GM23248 (cell line): Measurements from ENCODE around the gene BOLA1. TPM values are rescaled to one million over a fixed set of nuclear protein-coding genes. Genes with fewer than 3 reads are reported as not detected.
A peak's percentile ranks its signal among the peaks of the same experiment; 100 is the strongest.
"Not testable (repeated sequence)": the region's sequence is repeated elsewhere in the genome, so short reads cannot be mapped to it uniquely, and the experiment has no call there.

Source experiments
- DNase-seq: peaks from one replicate; pipeline ENCODE4 v3.0.0-alpha.2; 2015
- H2AFZ ChIP-seq: fragments of 200-600 bp; sonication (generic); 2 replicates; pipeline ENCODE4 v1.6.1; 2016; ENCODE audit warnings: antibody characterized with exemption
- H3F3A ChIP-seq: fragments of 200-600 bp; sonication (generic); 2 replicates; pipeline ENCODE4 v1.6.1; 2016; ENCODE audit warnings: mild to moderate bottlenecking, antibody characterized with exemption, mixed run types; ENCODE audit not compliant: insufficient read depth
- H3K27ac ChIP-seq: fragments of 200-600 bp; sonication (generic); 2 replicates; pipeline ENCODE4 v1.5.1; 2016; ENCODE audit warnings: mild to moderate bottlenecking
- H3K27me3 ChIP-seq: fragments of 200-600 bp; sonication (generic); replicated peaks from 2 replicates; pipeline ENCODE4 v1.6.1; 2016; ENCODE audit warnings: mild to moderate bottlenecking; ENCODE audit not compliant: insufficient read depth
- H3K36me3 ChIP-seq: fragments of 200-600 bp; sonication (generic); 2 replicates; pipeline ENCODE4 v1.6.1; 2016; ENCODE audit warnings: low read depth, mild to moderate bottlenecking
- H3K4me1 ChIP-seq: fragments of 200-600 bp; sonication (generic); 2 replicates; pipeline ENCODE4 v1.6.1; 2016; ENCODE audit warnings: mild to moderate bottlenecking; ENCODE audit not compliant: insufficient read depth
- H3K4me2 ChIP-seq: fragments of 200-600 bp; sonication (generic); one replicate; pipeline ENCODE4 v1.6.1; 2016; ENCODE audit warnings: mild to moderate bottlenecking; ENCODE audit not compliant: unreplicated experiment
- H3K4me3 ChIP-seq: fragments of 200-600 bp; sonication (generic); 2 replicates; pipeline ENCODE4 v1.5.1; 2016; ENCODE audit warnings: mild to moderate bottlenecking
- H3K79me2 ChIP-seq: fragments of 200-600 bp; sonication (generic); 2 replicates; pipeline ENCODE4 v1.6.1; 2016; ENCODE audit warnings: mild to moderate bottlenecking; ENCODE audit not compliant: insufficient read depth
- H3K9ac ChIP-seq: fragments of 200-600 bp; sonication (generic); 2 replicates; pipeline ENCODE4 v1.6.1; 2016; ENCODE audit warnings: mild to moderate bottlenecking
- H3K9me2 ChIP-seq: fragments of 200-600 bp; sonication (generic); 2 replicates; pipeline ENCODE4 v1.6.1; 2016; ENCODE audit warnings: mixed run types, mild to moderate bottlenecking, moderate library complexity; ENCODE audit not compliant: insufficient read depth
- H3K9me3 ChIP-seq: fragments of 200-600 bp; sonication (generic); one replicate; pipeline ENCODE4 v1.6.1; 2017; ENCODE audit warnings: low read depth
- H4K20me1 ChIP-seq: fragments of 200-600 bp; sonication (generic); 2 replicates; pipeline ENCODE4 v1.6.0; 2016; ENCODE audit not compliant: insufficient read depth
- EZH2 ChIP-seq: fragments of 200-600 bp; sonication (generic); IDR thresholded peaks from 2 replicates; pipeline ENCODE4 v1.6.1; 2018; ENCODE audit warnings: antibody characterized with exemption, mild to moderate bottlenecking; ENCODE audit not compliant: insufficient read depth, poor library complexity, severe bottlenecking
- EZH2phosphoT487 ChIP-seq: fragments of 200-600 bp; sonication (generic); IDR thresholded peaks from 2 replicates; pipeline ENCODE4 v1.6.1; 2018; ENCODE audit warnings: antibody characterized with exemption, moderate library complexity, mild to moderate bottlenecking, low read depth; ENCODE audit not compliant: insufficient read depth
- WGBS, 2 experiments: methylation state at CpG; one replicate each; pipeline ENCODE4 v1.1.6; 2015 to 2017; ENCODE audit warnings: low lambda C conversion rate in 2 of 2, low coverage in 1 of 2; ENCODE audit errors: missing lambda C conversion rate in 2 of 2; 5-methylcytosine and 5-hydroxymethylcytosine counted together
- in situ Hi-C: fragments of 300-500 bp; cut with MboI; formaldehyde crosslinking; loops from 2 replicates; pipeline ENCODE4 v1.15.0; 2020
- polyA plus RNA-seq: library from polyadenylated mRNA; unstranded; fragments of >200 nt; fragmentation: Nextera tagmentation; extraction: Ambion mirVana; gene quantifications from 2 replicates; pipeline ENCODE4 v1.2.1, GENCODE V29; 2016
- total RNA-seq: library from RNA; depleted of rRNA; stranded (reverse); fragments of >200 nt; shearing (Covaris generic); gene quantifications from 2 replicates; pipeline ENCODE4 v1.2.3, GENCODE V29; 2014; rRNA removed

Gene BOLA1
- 12.3 and 16.4 TPM in 2 replicates for total RNA-seq
- polyA plus RNA-seq, result 18.6 and 20.1 TPM in 2 replicates

DNA sequence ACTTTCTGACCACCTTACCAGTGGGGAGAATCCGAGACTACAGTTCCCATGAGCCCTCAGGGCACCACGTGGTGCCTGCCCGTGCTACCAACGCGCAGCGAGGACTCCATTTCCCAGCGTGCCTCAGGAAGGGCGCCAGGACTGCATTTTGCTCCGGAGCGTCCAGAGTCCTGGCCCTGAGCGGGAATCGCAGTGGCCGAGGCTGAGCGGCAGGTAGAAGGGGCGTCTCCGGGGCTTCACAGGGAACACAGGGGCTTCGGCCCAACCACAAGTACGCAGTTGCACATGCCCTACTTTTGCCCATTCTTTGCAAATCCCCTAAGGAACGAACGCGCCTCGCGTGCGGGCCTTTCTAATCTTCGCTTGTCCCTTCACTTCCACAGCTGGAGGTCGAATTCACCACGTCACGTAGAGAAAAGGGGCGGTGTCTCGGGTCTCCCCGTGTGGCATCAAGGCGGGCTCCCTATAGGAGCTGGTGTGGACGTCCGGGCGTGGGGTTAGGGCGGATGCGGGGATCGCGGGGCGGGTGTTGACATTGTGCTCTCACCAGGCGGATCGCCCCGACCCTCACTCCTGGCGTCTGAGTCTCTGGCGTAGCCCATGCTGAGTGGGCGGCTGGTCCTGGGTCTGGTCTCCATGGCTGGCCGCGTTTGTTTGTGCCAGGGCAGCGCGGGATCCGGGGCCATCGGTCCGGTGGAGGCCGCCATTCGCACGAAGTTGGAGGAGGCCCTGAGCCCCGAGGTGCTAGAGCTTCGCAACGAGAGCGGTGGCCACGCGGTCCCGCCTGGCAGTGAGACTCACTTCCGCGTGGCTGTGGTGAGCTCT, at the start of gene BOLA1:
Gene BOLA1, plus strand, starts transcription at position 109 of the 825 bp plus-strand sequence. Its CDS starts 492 bp downstream, at position 601.
- H3K9me2 ChIP-seq, result no peaks in the 10 kb centered on the region
- in situ Hi-C loops, result no loop called here
- DNase-seq, result peak; percentile 97
- TF ChIP-seq EZH2phosphoT487 (no peak), EZH2 (no peak)
- H3K9me3 ChIP-seq, result no peaks in the 10 kb centered on the region
- H2AFZ ChIP-seq, result peak within 1 kb of the TSS; percentile 87
- no peaks in the 10 kb centered on the region for H4K20me1 ChIP-seq
- no peaks in the 10 kb centered on the region for H3K79me2 ChIP-seq
- peak within 1 kb of the TSS; percentile 79 for H3K27ac ChIP-seq
- WGBS, 2 experiments, result 3 to 4% methylated on average over 55 to 64 of the region's 65 CpGs
- no peaks in the 10 kb centered on the region for H3K4me1 ChIP-seq
- H3K27me3 ChIP-seq, result no peaks in the 10 kb centered on the region
- H3K4me3 ChIP-seq, result peak within 1 kb of the TSS; percentile 75
- H3K36me3 ChIP-seq, result no peaks in the 10 kb centered on the region
- peak within 1 kb of the TSS; percentile 82 for H3K4me2 ChIP-seq
- peak within 1 kb of the TSS; percentile 84 for H3K9ac ChIP-seq
- no peaks in the 10 kb centered on the region for H3F3A ChIP-seq

GRCh38 chr1:149849947-149850360, 49.4 kb upstream of the BOLA1 start:
- Histone ChIP-seq H3K36me3 (no peaks in the 10 kb centered on the region), H3K4me2 (peak overlapping the region; percentile 99), H3K4me3 (peak overlapping the region; percentile 93), H3K4me1 (peaks cover 25% of the 10 kb centered on the region), H3K9me3 (no peaks in the 10 kb centered on the region), H3F3A (peaks cover 30% of the 10 kb centered on the region), H3K27ac (peak overlapping the region; percentile 74), H3K79me2 (peaks cover 52% of the 10 kb centered on the region), H4K20me1 (no peaks in the 10 kb centered on the region), H3K27me3 (no peaks in the 10 kb centered on the region), H3K9ac (peak overlapping the region; percentile 87), H2AFZ (peak overlapping the region; percentile 29; the same call in 1 of the 2 replicates), H3K9me2 (no peaks in the 10 kb centered on the region)
- in situ Hi-C loops, result no loop called here
- peak; percentile 36 for DNase-seq
- 2 to 3% methylated on average over 9 of the region's 9 CpGs for WGBS, 2 experiments
- TF ChIP-seq EZH2phosphoT487, result no peak
- no peak for TF ChIP-seq EZH2

DNA sequence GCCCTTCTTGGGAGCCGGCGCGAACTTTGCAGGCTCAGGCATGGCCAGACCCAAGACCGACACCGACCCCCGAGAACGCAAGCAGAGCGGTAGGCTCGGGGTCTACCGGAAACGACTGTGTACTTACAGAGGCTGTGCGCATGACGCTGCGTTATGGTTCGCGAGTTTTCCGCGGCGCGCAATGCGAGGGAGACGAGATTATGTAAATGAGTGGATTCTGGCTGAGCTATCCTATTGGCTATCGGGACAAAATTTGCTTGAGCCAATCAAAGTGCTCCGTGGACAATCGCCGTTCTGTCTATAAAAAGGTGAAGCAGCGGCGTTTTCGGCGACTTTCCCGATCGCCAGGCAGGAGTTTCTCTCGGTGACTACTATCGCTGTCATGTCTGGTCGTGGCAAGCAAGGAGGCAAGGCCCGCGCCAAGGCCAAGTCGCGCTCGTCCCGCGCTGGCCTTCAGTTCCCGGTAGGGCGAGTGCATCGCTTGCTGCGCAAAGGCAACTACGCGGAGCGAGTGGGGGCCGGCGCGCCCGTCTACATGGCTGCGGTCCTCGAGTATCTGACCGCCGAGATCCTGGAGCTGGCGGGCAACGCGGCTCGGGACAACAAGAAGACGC, 48.5 kb upstream of the BOLA1 start:
- Histone ChIP-seq H3K79me2 (peaks cover 44% of the 10 kb centered on the region), H3F3A (peaks cover 26% of the 10 kb centered on the region), H3K4me1 (peaks cover 18% of the 10 kb centered on the region)
- DNase-seq, H3K4me3 ChIP-seq, H3K9me3 ChIP-seq, H2AFZ ChIP-seq, in situ Hi-C loops, H3K27ac ChIP-seq, H4K20me1 ChIP-seq, H3K36me3 ChIP-seq, H3K9ac ChIP-seq, H3K4me2 ChIP-seq, H3K9me2 ChIP-seq, H3K27me3 ChIP-seq: not testable (repeated sequence)
- WGBS, 2 experiments, result no CpG with 5 or more reads among the region's 62 CpGs

DNA sequence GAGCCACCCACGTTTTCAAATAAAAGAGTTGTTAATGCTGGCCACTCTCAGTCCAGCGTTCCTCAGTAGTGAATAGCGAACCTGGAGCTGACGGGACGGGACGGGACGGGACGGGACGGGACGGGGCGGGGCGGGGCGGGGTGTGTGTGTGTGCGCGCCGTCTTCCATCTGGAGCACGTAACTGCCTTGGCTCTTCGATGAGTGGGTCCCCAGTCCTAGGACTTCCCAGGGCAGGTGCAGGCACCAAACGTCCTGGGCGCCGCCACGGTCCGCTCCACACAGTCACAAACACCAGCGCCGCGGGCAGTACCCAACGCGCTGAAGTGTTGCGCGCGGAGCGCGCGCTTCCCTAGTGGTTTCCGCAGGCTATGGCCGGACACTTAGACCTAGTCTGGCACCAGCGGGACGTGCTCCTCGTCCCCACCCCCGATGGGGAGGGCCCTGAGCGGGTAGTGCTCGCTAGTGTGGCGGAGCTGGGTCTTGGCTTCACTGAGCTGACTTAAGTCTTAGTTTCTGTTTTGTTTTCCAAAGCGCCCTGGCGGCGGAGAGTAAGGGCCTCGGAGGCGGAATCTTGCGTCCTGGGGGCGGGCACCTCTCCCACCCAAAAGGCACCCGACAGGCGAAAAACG, 47.7 kb upstream of the BOLA1 start:
- H3K9me3 ChIP-seq, DNase-seq, H4K20me1 ChIP-seq, H3K9ac ChIP-seq, H3K36me3 ChIP-seq, H3K27me3 ChIP-seq, in situ Hi-C loops, H3K27ac ChIP-seq, H3K9me2 ChIP-seq, H3K4me3 ChIP-seq, H2AFZ ChIP-seq, H3K4me2 ChIP-seq: not testable (repeated sequence)
- peaks cover 26% of the 10 kb centered on the region for H3F3A ChIP-seq
- no CpG with 5 or more reads among the region's 53 CpGs for WGBS, 2 experiments
- peaks cover 18% of the 10 kb centered on the region for H3K4me1 ChIP-seq
- peaks cover 35% of the 10 kb centered on the region for H3K79me2 ChIP-seq

DNA sequence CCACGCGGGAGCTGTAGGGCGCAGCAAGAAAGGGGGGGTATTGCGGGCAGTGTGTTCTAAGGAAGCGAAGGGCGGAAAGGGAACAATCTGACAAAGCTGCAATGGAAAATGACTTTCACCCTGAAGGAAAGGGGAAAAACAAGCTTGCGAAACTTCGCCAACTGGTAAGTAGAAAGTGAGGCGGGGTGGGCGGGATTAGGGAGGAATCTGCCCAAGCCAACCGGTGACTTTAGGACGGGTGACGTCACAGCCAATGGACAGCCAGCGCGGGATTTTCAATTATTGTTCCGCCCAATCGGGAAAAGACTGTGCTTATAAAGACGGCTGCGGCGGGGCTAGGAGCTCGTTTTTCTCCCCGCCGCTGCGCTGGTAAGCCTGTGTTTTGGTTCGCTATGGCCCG, 47.1 kb upstream of the BOLA1 start:
- H3K9ac ChIP-seq, H3K9me2 ChIP-seq, H3K27me3 ChIP-seq, in situ Hi-C loops, H3K4me3 ChIP-seq, H3K27ac ChIP-seq, H3K9me3 ChIP-seq, H2AFZ ChIP-seq, H4K20me1 ChIP-seq, H3K4me2 ChIP-seq, DNase-seq, H3K36me3 ChIP-seq: not testable (repeated sequence)
- H3K79me2 ChIP-seq, result peaks cover 29% of the 10 kb centered on the region
- H3F3A ChIP-seq, result peaks cover 26% of the 10 kb centered on the region
- H3K4me1 ChIP-seq, result peaks cover 18% of the 10 kb centered on the region
- WGBS, 2 experiments, result no CpG with 5 or more reads among the region's 26 CpGs

GRCh38 chr1:149860271-149860670, 39.1 kb upstream of the BOLA1 start:
- H3K4me2 ChIP-seq, H3K9me2 ChIP-seq, H3K9ac ChIP-seq, H3K79me2 ChIP-seq, DNase-seq, H3K4me3 ChIP-seq, H3K9me3 ChIP-seq, H4K20me1 ChIP-seq, H3F3A ChIP-seq, H3K4me1 ChIP-seq, H3K27ac ChIP-seq, in situ Hi-C loops, H3K27me3 ChIP-seq, H2AFZ ChIP-seq, H3K36me3 ChIP-seq: not testable (repeated sequence)
- WGBS, 2 experiments, result no CpG with 5 or more reads among the region's 15 CpGs
